T-helper 1 cell treated with Interleukin-12 subunit alpha and Interleukin-12 subunit beta and Interleukin-4 antibody, amounts not matched to agents 30 ng/mL and 1 ng/mL, for 36 hours (primary cell): ENCODE measurements around the gene TP53I3. TPM values are rescaled to one million over a fixed set of nuclear protein-coding genes. Genes with fewer than 3 reads are reported as not detected.
"Not testable (repeated sequence)": the region's sequence is repeated elsewhere in the genome, so short reads cannot be mapped to it uniquely, and the experiment has no call there.

ENCODE experiments used
- intact Hi-C: fragments of 100-400 bp; cut with micrococcal nuclease; formaldehyde crosslinking; loops from one replicate; pipeline ENCODE4 v1.15.1; 2024
- total RNA-seq: library from RNA; stranded (reverse); gene quantifications from 2 replicates; pipeline ENCODE4 v1.2.3, GENCODE V29; 2022

Gene TP53I3
- total RNA-seq, 1 donor from 2014 or later: 0.91 TPM

DNA sequence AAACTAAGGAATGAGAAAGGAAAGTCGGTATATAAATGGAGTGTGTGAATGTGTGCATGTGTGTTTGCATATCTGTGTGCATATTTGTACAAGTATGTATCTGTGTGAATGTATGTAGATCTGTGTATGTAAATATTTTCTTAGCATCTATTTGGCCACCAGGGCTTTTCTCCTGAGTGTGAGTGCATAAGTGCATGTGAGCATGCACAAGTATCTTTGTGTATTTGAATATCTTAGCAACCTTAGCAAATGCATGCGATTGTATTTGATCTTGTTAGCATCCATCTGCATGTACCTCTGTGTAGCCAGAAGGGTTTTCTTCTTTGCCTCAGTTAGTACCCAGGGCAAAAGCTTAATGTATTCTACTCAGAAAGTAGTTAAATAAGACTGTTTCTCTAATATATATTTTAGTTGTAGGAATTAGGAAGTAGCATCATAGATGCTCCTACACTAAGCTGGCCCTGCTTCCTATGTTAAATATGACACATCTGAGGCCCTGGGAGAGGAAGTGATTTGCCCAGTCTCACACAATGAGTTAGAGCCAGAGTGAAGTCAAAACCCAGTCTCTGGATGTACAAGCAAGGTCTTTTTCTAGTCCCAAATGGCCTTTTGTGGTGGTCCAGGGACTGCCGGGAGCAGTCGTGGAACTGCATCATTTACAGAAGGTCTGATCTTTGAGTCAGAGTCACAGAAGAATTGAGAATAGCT, 25.9 kb downstream of the TP53I3 start:
- intact Hi-C loops: no loop called here

DNA sequence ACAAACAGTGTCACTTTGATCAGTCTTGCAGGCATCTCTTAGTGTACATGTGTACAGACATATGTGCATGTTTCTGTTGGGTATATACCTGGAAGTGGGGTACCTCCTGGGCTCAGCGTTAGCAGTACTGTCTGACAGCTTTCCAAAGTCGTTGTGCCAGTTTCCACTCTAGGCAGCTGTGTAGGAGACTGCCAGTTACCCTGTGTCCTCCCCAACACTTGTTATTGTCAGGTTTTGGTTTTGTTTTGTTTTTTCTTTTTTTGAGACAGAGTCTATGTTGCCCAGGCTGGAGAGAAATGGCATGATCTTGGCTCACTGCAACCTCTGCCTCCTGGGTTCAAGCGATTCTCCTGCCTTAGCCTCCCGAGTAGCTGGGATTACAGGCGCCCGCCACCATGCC, 28.9 kb downstream of the TP53I3 start:
- intact Hi-C loops: no loop called here

DNA sequence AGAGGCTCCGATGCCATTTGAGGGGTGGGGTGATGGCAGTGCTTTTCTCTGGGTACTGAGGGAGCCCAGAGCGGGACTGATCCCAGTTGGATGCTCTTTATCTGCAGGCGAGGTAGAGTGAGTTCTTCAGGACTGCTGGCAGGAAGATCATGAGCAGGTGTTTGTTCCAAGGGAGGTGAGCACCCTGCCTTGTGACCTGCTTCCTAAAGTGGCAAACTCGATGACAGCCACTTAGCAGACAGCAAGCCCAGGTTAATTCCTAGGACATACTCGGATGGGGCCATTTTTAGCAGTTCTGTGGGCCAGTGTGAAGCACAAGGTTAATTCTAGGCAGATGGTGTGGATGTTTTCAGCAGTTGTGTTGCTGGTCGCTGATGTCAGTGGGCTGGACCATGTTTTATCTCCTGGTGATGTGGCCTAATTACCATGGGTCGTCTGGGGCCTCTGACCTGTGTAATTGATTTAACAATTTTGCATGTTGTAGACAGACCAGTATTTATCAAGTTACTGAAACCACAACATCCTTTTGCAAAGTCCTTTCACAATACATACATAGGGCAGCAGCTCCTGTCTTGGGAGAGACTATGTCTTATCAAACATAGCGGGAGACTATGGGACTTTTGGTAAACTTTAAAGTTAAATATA, 30.1 kb downstream of the TP53I3 start:
- intact Hi-C loops: no loop called here

DNA sequence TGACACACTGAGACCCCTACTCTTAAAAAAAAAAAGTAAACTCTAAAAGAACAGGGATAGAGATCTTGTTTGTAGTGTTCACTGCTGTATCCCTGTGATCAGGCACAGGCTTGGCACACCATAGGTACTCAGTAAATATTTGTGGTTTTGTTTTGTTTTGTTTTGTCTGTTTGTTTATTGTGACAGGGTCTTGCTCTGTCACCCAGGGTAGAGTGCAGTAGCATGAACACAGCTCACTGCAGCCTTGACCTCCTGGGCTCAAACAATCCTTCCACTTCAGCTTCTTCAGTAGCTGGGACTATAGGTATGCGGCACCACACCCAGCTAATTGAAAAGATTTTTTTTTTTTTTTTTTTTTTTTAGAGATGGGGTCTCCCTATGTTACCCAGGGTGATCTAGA, 31.7 kb downstream of the TP53I3 start:
- intact Hi-C loops: no loop called here

DNA sequence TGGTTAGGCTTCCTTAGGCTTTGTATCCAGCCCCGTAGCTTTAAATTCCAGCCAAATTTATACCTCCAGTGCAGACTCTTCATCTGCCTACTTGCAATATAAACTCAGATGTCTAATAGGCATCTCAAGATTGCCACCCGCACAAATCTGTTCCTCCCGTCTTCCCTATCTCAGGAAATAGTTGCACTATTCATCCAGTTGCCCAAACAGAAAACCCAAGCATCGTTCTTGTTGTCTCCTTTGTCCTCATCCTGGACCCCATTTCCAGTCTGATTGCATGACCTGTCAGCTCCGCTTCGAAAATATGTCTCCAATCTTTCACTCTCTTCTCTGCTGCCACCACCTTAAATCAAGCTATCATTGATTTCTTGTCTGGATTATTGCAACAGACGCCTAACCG, 32.8 kb downstream of the TP53I3 start:
- intact Hi-C loops: no loop called here

DNA sequence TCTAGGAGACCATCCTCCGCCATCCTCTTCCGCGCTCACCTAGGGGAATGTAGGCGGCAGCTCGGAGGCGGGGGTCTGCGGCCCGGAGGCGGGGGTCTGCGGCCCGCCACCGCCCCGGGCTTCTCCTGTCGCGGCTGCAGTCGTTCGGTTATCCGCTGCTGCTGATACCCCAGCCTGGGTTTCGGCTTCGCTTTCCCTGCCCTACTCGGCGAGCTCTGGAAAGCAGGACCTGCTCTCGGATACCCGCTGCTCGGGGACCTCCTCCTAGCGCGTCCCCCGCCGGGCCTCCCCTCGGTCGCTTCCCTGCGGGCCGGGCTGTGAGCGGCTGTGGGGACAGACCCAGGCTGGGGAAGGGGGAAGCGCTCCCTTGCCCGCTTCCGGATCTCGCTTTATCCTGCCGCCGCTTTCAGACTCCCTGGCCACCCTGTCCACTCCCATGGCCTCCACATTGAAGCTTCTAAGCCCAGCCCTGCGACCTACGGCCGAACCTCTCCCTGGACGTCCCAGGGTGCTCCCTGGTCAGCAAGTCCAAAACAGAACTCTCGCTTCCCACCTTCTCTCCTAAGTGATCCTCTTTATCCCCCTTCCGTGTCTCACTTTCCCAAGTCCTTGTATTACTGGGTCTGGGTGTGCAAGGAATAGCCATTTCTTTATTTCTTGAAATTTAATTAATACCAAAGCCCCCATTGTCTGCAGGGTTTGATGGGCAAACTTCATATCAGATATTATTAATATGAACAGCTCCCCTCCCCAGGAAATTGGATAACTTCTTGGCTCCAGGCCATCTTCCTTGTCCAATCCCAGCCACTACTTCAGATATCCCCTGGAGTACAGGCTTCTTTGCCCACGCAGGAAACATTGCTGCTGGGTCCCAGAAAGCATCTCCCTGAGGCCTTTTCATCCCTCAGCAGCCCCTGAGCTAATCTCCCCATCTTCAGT, 34.3 kb downstream of the TP53I3 start:
- intact Hi-C loops: no loop called here

DNA sequence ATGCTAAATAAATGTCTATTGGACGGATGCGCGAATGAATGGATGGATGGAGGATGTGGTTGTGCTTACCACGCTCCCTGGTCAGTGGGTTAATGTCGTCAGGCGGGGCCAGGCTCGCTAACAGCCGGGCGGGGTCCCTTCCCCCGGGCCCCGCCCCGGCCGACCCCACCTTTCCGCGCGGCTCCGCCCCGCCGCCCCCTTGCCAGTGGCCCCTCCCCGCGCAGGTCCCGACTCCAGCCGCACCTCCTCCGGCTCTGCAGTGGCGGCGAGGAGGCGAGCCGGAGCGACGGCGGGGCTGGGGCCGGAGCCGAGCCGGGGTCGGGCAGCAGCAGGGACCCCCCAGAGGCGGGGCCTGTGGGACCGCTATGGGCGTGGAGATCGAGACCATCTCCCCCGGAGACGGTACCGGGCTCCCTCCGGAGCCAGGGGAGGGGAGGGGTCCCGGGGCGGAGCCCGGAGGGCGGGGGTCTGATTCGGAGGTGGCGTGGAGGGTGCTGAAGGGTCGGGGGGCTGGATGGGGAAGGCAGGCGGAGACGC, 35.1 kb downstream of the TP53I3 start, which contains the start of gene FKBP1B:
TSS of gene FKBP1B (plus strand) at position 257 of the 537 bp plus-strand sequence. CDS start at position 366, 109 bp downstream.
- intact Hi-C loops: loop anchor here (5.0 kb wide), 1 partner anchor 1828 kb away; the partner anchor contains the start of gene ASXL2

DNA sequence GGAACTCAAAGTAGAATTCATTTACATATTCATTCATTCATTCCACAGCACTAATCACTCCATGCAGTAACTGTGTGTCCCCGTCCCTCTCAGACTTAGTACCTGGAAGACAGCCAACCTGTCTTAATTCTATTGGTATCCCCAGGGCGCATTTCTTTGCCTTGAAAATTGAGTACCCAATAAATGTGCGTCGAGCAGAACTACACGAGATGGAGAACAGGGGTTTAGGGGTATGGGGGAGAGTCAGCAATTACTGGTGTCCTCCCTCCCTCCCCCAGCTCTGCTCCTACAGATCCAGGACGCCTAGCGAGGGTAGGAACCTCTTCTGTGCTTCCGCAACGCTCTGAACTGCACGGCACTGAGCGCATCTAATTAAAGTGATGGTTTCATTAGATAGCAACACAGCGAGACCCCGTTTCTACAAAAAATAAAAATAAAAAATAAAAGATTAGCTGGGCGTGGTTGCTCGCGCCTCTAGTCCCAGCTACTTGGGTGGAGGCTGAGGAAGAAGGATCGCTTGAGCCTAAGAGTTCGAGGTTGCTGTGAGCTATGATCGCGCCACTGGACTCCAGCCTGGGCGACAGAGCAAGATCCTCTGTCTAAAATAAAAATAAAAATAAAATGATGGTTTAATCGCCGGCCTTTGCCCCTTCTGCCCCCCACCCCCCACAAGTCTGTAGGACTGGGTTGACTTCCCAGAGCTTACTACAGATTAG, 35.7 kb downstream of the TP53I3 start:
- intact Hi-C loops: loop anchor here (5.0 kb wide), 1 partner anchor 1828 kb away; the partner anchor contains the start of gene ASXL2

DNA sequence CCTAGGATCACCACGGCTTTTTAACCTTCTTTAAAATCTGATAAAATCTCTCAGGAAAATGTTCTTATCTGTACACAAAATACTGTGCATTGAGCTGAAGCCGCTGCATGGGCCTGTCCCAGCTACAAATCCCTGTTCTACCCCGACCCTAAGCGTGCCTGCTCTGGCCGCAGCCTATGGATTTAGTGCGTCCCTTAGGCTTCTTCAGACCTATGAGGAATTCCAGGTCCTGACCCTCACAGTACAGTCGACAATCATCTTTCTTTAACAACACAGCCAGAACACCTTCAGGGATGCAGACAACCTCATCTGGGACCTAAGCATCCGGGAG, 37.0 kb downstream of the TP53I3 start:
- intact Hi-C loops: loop anchor here (1.0 to 5.0 kb wide), 12 partner anchors 29 to 1830 kb away; partner anchors contain the start of genes ASXL2, ATAD2B, CENPO and DNAJC27

DNA sequence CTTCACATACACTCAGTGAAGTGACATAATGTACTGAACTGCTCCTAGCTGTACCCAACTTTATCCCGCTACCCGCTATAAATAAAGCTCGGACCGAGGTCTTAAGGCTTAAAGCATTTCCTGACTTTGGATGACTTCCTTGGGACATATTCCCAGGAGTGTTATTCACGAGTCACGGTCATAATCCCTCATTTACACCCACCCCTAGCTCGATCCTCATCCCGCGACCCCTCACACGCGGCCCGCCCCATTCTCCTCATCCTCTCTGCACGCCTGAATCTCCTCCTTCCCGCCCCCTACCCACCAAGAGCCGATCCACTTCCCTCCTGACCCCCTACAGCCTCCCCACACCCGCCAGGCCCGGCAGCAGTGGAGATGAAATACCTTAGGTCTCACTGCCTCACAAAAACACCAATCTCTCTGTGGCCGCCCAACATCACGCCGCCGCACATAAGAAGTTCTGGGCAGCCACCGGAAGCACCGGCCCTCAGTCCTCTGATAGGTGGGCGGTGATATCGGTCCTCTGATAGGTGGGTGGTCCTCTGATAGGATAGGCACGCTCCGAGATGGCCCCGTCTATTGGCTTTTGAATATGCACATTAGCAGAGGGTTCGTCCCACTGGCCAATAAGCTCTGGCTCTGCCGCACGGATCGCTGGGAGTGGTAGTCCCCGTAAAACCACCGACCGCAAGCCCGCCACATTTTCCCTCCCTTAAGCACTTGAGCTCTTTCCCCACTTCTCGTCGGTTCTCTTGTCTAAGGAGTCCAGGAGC, 37.5 kb downstream of the TP53I3 start, which contains the start of gene WDCP:
TSS of gene WDCP (minus strand) at position 462 of the 773 bp plus-strand sequence. CDS start 7,897 bp downstream, outside the sequence.
- intact Hi-C loops: loop anchor here (1.0 to 5.0 kb wide), 12 partner anchors 29 to 1830 kb away; partner anchors contain the start of genes ASXL2, ATAD2B, CENPO and DNAJC27

DNA sequence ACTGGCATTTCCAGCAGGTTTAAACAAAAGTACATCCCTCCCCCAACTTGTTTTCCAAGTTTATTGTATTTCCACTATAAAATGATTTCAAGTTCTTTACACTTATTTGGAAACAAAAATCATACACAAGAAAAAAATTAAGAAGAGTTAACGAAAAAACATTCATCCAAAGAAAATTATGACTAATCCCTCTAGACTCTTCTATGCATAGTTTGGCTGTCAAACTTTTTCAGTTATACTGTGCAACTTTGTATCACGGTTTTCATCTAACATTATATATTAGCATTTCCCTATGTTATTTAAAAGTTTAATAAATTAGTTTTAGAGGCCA, 38.1 kb downstream of the TP53I3 start:
- intact Hi-C loops: loop anchor here (2.0 to 5.0 kb wide), 6 partner anchors 38 to 1831 kb away; partner anchors contain the start of genes ASXL2, CENPO, DNAJC27 and FAM228B

DNA sequence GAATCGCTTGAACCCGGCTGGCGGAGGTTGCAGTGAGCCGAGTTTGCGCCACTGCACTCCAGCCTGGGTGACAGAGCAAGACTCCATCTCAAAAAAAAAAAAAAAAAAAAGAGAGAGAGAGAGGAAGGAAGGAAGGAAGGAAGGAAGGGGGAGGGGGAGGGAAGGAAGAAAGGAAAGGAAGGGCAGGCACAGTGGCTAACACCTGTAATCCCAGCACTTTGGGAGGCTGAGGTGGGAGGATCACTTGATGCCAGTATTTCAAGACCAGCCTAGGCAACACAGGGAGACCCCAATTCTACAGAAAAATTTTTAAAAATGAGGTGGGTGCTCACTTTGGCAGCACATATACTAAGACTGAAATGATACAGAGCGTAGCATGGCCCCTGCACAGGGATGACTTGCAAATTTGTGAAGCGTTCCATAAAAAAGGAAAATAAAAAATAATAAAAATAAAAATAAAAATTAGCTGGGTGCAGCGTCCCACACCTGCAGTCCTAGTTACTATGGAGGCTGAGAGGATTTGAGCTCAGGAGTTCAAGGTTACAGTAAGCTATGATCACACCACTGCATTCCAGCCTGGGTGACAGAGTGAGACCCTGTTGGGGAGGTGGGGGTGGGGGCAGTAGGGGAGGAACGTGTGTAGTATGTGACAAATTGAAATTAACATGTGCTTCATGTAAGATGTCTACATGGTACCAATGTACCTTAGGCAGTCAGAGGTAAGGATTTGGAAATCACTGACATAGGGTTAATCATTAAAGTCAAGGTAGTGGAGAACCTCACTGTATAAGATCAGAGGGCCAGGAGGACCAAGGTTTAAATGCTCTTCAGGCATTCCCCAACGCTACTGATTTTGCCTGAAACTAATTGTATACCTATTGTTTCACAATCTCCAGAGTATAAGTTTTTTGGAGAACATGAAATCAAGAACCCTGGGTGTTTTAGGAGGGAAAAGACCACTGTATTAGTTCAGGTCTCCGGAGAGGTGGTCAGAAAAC, 38.8 kb downstream of the TP53I3 start:
- intact Hi-C loops: loop anchor here (2.0 to 5.0 kb wide), 6 partner anchors 39 to 1831 kb away; partner anchors contain the start of genes ASXL2, CENPO, DNAJC27 and FAM228B

DNA sequence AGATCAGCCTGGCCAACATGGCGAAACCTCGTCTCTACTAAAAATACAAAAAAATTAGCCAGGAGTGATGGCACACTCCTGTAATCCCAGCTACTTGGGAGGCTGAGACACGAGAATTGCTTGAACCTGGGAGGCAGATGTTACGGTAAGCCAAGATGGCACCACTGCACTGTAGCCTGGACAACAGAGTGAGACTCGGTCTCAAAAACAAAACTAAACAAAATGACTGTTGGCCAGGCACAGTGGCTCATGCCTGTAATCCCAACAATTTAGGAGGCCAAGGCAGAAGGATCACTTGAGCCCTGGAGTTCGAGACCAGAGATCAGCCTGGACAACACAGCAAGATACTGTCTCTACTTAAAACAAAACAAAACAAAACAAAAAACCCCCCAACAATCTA, 41.5 kb downstream of the TP53I3 start:
- intact Hi-C loops: not testable (repeated sequence)

DNA sequence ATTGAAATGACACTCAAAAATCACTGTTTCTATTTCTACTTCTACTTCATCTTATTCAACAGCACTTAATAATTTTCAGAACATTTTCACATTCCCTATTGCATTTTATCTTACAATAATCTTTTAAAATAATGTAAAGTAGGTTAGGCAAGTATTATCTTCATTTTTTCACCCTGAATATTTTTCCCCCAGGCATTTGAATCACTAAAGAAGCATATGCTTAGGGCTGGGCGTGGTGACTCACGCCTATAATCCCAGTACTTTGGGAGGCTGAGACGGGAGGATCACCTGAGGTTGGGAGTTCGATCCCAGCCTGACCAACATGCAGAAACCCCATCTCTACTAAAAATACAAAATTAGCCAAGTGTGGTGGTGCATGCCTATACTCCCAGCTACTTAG, 44.1 kb downstream of the TP53I3 start:
- intact Hi-C loops: no loop called here

DNA sequence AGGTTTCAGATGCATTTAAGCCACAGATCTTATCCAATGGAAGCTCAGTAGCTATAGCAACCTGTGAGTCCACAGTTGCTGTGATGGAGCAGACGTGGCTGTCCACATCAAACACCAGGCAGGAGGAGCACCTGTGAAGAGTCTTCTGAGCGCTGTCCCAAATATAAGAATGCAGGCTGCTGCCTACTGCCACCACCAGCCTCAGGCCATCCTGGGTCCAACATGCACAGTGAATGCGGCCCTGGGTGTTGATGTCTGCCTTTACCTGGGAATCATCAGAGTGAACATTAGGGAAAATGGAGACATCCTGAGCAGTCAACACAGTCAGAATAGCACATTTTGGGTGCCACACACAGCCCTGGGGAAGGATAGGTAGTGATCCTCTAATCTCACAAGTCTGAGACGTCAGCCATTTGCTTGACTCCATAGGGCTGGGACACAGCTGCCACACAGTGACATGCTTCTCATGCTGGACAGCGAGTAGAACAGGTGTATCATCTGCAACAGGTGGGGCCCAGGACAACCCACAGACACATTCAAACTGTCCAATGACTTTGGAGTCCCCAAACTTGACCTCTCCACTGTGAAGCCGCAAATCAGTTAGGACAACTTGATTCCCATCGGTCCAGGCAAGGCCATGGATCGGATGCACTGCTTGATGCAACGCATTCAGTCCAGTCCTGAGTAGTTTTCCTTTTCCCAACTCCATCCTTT, 45.7 kb downstream of the TP53I3 start:
- intact Hi-C loops: no loop called here
